ENCODE data around the gene C10orf90. TPM values are rescaled to one million over a fixed set of nuclear protein-coding genes. Genes with fewer than 3 reads are reported as not detected.

Gene C10orf90
- total RNA-seq, 3 donors from 2014 or later (not counting 1 experiment from before 2014, with no cell fraction given), result not detected

GRCh38 chr10:126523071-126523470, 147.4 kb downstream of the C10orf90 start:
- H3K27ac Mint-ChIP-seq, result no peak overlapping the region
- Histone ChIP-seq H3K9me3 (ENCODE audit: control insufficient read depth, insufficient read depth, low read length) (no peaks in the 10 kb centered on the region), H3K27me3 (ENCODE audit: control insufficient read depth, insufficient read depth, low read length) (no peaks in the 10 kb centered on the region), H3K4me3 (ENCODE audit: low read length) (no peak overlapping the region), H3K36me3 (ENCODE audit: control insufficient read depth, insufficient read depth, low read length) (no peaks in the 10 kb centered on the region), H3K27ac (ENCODE audit: low read length) (no peak overlapping the region), H3K4me1 (ENCODE audit: control insufficient read depth, insufficient read depth, low read length) (no peaks in the 10 kb centered on the region)
- peaks cover 16 to 28% of the 10 kb centered on the region in 2 donors for H3K27me3 Mint-ChIP-seq (ENCODE audit: low read depth in 2 of 2)
- no peaks in the 10 kb centered on the region for H3K9me3 Mint-ChIP-seq
- intact Hi-C loops (cut with micrococcal nuclease), result no loop called here
- no peak for ATAC-seq
- no peak for DNase-seq
- H3K4me3 Mint-ChIP-seq, result no peak overlapping the region
- no peaks in the 10 kb centered on the region for H3K4me1 Mint-ChIP-seq
- 63% methylated on average over 3 of the region's 3 CpGs for WGBS (ENCODE audit: insufficient coverage)
- no peaks in the 10 kb centered on the region for H3K36me3 Mint-ChIP-seq
- no peak for TF ChIP-seq CTCF (IDR thresholded peaks at IDR 0.05)

GRCh38 chr10:126521399-126521798, 149.1 kb downstream of the C10orf90 start:
- Histone ChIP-seq H3K27me3 (ENCODE audit: control insufficient read depth, insufficient read depth, low read length) (no peaks in the 10 kb centered on the region), H3K4me1 (ENCODE audit: control insufficient read depth, insufficient read depth, low read length) (no peaks in the 10 kb centered on the region), H3K36me3 (ENCODE audit: control insufficient read depth, insufficient read depth, low read length) (no peaks in the 10 kb centered on the region), H3K9me3 (ENCODE audit: control insufficient read depth, insufficient read depth, low read length) (no peaks in the 10 kb centered on the region), H3K4me3 (ENCODE audit: low read length) (no peak overlapping the region), H3K27ac (ENCODE audit: low read length) (no peak overlapping the region)
- H3K4me1 Mint-ChIP-seq, result no peaks in the 10 kb centered on the region
- ATAC-seq, result no peak
- no peak for DNase-seq
- intact Hi-C loops (cut with micrococcal nuclease), result no loop called here
- H3K4me3 Mint-ChIP-seq, result no peak overlapping the region
- no peak overlapping the region for H3K27ac Mint-ChIP-seq
- H3K36me3 Mint-ChIP-seq, result no peaks in the 10 kb centered on the region
- H3K9me3 Mint-ChIP-seq, result no peaks in the 10 kb centered on the region
- TF ChIP-seq CTCF (IDR thresholded peaks at IDR 0.05), result no peak
- 82% methylated on average over 3 of the region's 5 CpGs for WGBS (ENCODE audit: insufficient coverage)
- peaks cover 13 to 15% of the 10 kb centered on the region in 2 donors for H3K27me3 Mint-ChIP-seq (ENCODE audit: low read depth in 2 of 2)

- no peaks in the 10 kb centered on the region for H3K27me3 ChIP-seq (ENCODE audit: control insufficient read depth, insufficient read depth, low read length)
- WGBS (ENCODE audit: insufficient coverage), result 80% methylated on average over 6 of the region's 7 CpGs
- H3K4me3 Mint-ChIP-seq, result no peak overlapping the region
- no peak overlapping the region for H3K4me3 ChIP-seq (ENCODE audit: low read length)
- no peaks in the 10 kb centered on the region for H3K9me3 Mint-ChIP-seq
- ATAC-seq (no peak), DNase-seq (no peak)
- intact Hi-C loops (cut with micrococcal nuclease), result no loop called here
- no peak overlapping the region for H3K27ac ChIP-seq (ENCODE audit: low read length)
- no peaks in the 10 kb centered on the region for H3K9me3 ChIP-seq (ENCODE audit: control insufficient read depth, insufficient read depth, low read length)
- no peaks in the 10 kb centered on the region for H3K36me3 ChIP-seq (ENCODE audit: control insufficient read depth, insufficient read depth, low read length)
- H3K27me3 Mint-ChIP-seq (ENCODE audit: low read depth in 2 of 2), result peaks cover 11 to 15% of the 10 kb centered on the region in 2 donors
- no peak for TF ChIP-seq CTCF (IDR thresholded peaks at IDR 0.05)
- H3K4me1 Mint-ChIP-seq, result no peaks in the 10 kb centered on the region
- no peaks in the 10 kb centered on the region for H3K36me3 Mint-ChIP-seq
- no peak overlapping the region for H3K27ac Mint-ChIP-seq
- H3K4me1 ChIP-seq (ENCODE audit: control insufficient read depth, insufficient read depth, low read length), result no peaks in the 10 kb centered on the region
Observed at GRCh38 chr10:126520751-126521317, 149.7 kb downstream of the C10orf90 start.

GRCh38 chr10:126519992-126520391, 150.5 kb downstream of the C10orf90 start:
- intact Hi-C loops (cut with micrococcal nuclease), result no loop called here
- no peak for TF ChIP-seq CTCF (IDR thresholded peaks at IDR 0.05)
- WGBS (ENCODE audit: insufficient coverage), result 83% methylated on average over 7 of the region's 7 CpGs
- no peaks in the 10 kb centered on the region for H3K36me3 Mint-ChIP-seq
- Histone ChIP-seq H3K9me3 (ENCODE audit: control insufficient read depth, insufficient read depth, low read length) (no peaks in the 10 kb centered on the region), H3K27me3 (ENCODE audit: control insufficient read depth, insufficient read depth, low read length) (no peaks in the 10 kb centered on the region), H3K27ac (ENCODE audit: low read length) (no peak overlapping the region), H3K36me3 (ENCODE audit: control insufficient read depth, insufficient read depth, low read length) (no peaks in the 10 kb centered on the region), H3K4me1 (ENCODE audit: control insufficient read depth, insufficient read depth, low read length) (no peaks in the 10 kb centered on the region), H3K4me3 (ENCODE audit: low read length) (no peak overlapping the region)
- DNase-seq (no peak), ATAC-seq (no peak)
- H3K4me1 Mint-ChIP-seq, result no peaks in the 10 kb centered on the region
- H3K27ac Mint-ChIP-seq, result no peak overlapping the region
- H3K4me3 Mint-ChIP-seq, result no peak overlapping the region
- no peaks in the 10 kb centered on the region for H3K9me3 Mint-ChIP-seq
- peaks cover 11 to 15% of the 10 kb centered on the region in 2 donors for H3K27me3 Mint-ChIP-seq (ENCODE audit: low read depth in 2 of 2)

Measured in natural killer cell (primary cell).